Measurements from ENCODE around the gene SLC45A1. TPM values are rescaled to one million over a fixed set of nuclear protein-coding genes. Genes with fewer than 3 reads are reported as not detected.

SLC45A1 gene
- total RNA-seq, 2 experiments from 2014 or later: 0.32 to 0.44 TPM

DNA sequence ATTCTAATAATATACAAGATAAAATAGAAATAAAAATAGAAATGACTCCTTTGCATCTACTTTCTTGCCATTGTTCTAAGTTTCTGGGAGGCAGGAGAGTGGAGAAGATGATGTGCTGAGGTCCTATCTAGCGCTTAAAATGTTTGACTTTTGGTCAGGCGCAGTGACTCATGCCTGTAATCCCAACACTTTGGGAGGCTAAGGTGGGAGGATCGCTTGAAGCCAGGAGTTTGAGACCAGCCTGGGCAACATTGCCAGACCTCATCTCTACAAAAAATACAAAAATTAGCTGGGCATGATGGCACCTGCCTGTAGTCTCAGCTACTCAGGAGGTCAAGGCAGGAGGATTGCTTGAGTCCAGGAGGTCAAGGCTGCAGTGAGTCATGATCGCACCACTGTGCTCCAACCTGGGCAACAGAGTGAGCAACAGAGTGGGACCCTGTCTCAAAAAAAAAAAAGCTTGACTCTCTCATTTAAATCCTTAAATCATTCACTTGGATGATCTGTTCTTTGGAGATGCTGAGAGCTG, 24.2 kb upstream of the SLC45A1 start:
- no peaks in the 10 kb centered on the region for H3K9me3 Mint-ChIP-seq
- no peak overlapping the region for H3K4me3 Mint-ChIP-seq
- H3K27ac Mint-ChIP-seq: no peak overlapping the region
- no peaks in the 10 kb centered on the region for H3K4me1 Mint-ChIP-seq
- ChIA-PET CTCF (interaction anchor here (0.6 to 0.9 kb wide), 2 partner anchors 9 to 752 kb away, joined by 4 read pairs; no protein-coding TSS in a partner anchor), POLR2A (no interaction called here)
- no peaks in the 10 kb centered on the region for H3K36me3 Mint-ChIP-seq (ENCODE audit: low read depth)
- H3K27me3 Mint-ChIP-seq: peaks cover 2% of the 10 kb centered on the region
- DNase-seq: no peak

DNA sequence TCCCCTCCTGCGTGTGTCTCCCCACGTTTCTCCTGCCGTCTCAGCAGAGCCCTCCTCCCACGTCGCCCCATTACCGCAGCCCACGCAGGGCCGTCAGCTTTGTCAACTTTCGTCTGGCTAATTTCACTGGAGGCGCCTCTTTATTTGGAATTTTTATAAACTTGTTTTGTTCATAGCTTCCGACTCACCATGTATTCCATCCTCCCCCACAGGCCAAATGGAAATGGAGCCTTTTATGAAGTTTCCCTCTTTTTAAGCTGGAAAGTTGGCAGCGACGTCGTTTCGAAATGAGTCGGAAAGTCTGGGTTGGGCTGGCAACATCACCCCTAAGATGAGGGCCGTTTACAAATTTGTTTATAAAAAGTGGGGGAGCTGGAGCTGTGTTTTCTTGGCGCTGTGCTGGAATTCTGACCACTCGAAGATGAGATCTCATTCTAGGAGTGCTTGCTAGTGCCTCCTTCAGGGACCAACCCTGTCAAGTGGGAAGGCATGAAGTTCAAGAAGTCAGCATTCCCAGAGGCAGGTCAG, 23.7 kb upstream of the SLC45A1 start:
- peaks cover 2% of the 10 kb centered on the region for H3K27me3 Mint-ChIP-seq
- H3K9me3 Mint-ChIP-seq: no peaks in the 10 kb centered on the region
- no peak for DNase-seq
- no peaks in the 10 kb centered on the region for H3K4me1 Mint-ChIP-seq
- no peaks in the 10 kb centered on the region for H3K36me3 Mint-ChIP-seq (ENCODE audit: low read depth)
- ChIA-PET POLR2A (no interaction called here), CTCF (interaction anchor here (0.6 to 0.9 kb wide), 3 partner anchors 8 to 752 kb away, joined by 4 read pairs; no protein-coding TSS in a partner anchor)
- no peak overlapping the region for H3K27ac Mint-ChIP-seq
- no peak overlapping the region for H3K4me3 Mint-ChIP-seq

DNA sequence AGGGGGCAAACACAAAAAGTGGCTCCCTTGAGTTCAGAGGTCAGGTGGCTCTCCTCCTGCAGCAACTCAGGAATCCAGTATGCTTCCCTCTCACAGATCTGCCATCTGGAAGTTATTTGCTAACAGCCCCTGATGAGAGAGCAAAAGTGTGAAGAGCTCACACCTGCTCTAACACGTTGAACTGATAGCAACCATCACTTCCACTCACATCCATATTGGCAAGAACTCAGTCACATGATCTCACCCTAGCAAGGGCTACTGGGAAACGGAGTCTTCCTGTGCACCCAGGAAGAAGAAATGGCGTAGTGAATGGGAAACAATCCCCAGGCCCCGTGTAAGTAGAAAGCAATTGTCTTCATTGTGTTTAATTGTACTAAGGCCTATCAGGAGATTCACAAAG, 20.7 kb upstream of the SLC45A1 start:
- Mint-ChIP-seq H3K4me3 (no peak overlapping the region), H3K27me3 (peaks cover 2% of the 10 kb centered on the region), H3K4me1 (no peaks in the 10 kb centered on the region), H3K36me3 (ENCODE audit: low read depth) (no peaks in the 10 kb centered on the region), H3K27ac (no peak overlapping the region), H3K9me3 (no peaks in the 10 kb centered on the region)
- ChIA-PET POLR2A (no interaction called here), CTCF (interaction anchor here (0.7 kb wide), 1 partner anchor 280 kb away, joined by 3 read pairs; no protein-coding TSS in a partner anchor)
- DNase-seq: no peak

- Mint-ChIP-seq H3K27ac (no peak overlapping the region), H3K4me1 (no peaks in the 10 kb centered on the region), H3K27me3 (peaks cover 2% of the 10 kb centered on the region), H3K4me3 (no peak overlapping the region), H3K36me3 (ENCODE audit: low read depth) (no peaks in the 10 kb centered on the region), H3K9me3 (no peaks in the 10 kb centered on the region)
- CTCF ChIA-PET: no interaction called here
- POLR2A ChIA-PET: no interaction called here
- DNase-seq: no peak
Observed at GRCh38 chr1:8299963-8300362, 18.0 kb upstream of the SLC45A1 start.

DNA sequence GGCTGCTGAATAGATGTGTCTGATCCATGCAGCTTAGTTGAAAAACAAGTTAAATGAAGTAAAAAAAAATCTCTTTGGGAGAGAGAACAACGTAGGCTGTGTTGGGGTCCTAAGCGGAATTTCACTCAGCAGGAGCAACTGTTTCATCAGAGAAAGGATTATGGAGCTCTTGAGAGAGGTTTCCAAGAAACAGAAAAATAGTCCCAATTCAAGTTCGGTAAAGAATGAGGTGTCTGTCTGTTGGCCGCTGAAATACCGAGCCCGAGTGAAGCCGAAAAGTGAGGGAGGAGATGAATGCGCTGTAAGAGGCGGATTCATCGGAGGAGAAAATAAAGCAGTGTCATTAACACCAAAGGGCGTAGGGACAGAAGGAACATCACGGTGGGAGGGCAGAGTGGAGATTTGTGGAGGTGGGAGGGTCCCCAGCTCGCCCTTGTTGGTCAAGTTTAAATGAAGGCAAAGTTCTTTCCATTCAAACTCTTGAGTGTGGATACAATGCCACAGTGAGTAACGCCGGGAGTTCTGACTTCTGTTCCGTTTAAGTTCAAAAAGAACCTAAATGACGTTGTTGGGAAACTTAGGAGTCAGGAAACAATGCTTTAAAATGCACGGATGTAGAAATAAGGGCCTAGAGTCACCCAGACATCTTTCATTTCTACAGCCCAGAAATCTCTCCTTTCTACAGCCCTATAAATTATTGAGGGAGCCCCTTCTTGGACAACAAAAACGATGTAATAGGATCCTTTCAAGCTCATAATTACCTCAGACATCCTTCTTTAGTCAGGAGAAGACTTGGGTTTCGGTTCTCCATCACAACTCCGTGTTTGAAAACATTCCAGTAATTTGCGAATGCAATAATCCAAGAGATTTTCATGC, 15.6 kb upstream of the SLC45A1 start:
- Mint-ChIP-seq H3K36me3 (ENCODE audit: low read depth) (no peaks in the 10 kb centered on the region), H3K4me3 (no peak overlapping the region), H3K27me3 (peaks cover 2% of the 10 kb centered on the region), H3K4me1 (no peaks in the 10 kb centered on the region), H3K9me3 (no peaks in the 10 kb centered on the region), H3K27ac (no peak overlapping the region)
- ChIA-PET CTCF (interaction anchor here (0.6 to 2.7 kb wide), 6 partner anchors 8 to 319 kb away, joined by 3 to 16 read pairs (median 4); no protein-coding TSS in a partner anchor), POLR2A (no interaction called here)
- no peak for DNase-seq

- CTCF ChIA-PET: interaction anchor here (1.2 to 2.7 kb wide), 4 partner anchors 8 to 320 kb away, joined by 4 to 16 read pairs (median 4); no protein-coding TSS in a partner anchor
- no peak overlapping the region for H3K27ac Mint-ChIP-seq
Observed at GRCh38 chr1:8303141-8303540, 14.8 kb upstream of the SLC45A1 start.

DNA sequence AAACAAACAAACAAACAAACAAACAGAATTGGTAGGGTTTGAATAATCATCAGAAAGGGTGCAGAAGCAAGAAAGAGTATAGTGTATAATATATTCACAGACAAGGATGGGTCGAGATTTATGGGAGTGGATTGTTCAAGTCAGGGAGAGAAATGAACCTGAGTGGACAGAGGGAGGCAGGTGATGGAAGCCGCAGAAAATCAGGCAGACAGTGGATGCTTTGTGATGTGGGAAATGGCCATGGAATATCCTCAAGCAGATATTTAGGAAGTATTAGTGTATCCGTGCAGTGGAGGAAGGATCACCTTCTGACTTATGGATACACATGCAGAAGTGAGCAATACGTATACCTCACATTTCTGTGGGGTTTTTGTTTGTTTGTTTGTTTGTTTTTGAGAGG, 14.0 kb upstream of the SLC45A1 start:
- Mint-ChIP-seq H3K27me3 (peaks cover 2% of the 10 kb centered on the region), H3K27ac (no peak overlapping the region), H3K4me3 (no peak overlapping the region), H3K4me1 (no peaks in the 10 kb centered on the region), H3K36me3 (ENCODE audit: low read depth) (no peaks in the 10 kb centered on the region), H3K9me3 (no peaks in the 10 kb centered on the region)
- ChIA-PET CTCF (interaction anchor here (1.2 kb wide), 1 partner anchor 321 kb away, joined by 4 read pairs; no protein-coding TSS in a partner anchor), POLR2A (no interaction called here)
- DNase-seq: no peak

More at GRCh38 chr1:8303141-8303540, 14.8 kb upstream of the SLC45A1 start:
- no peak for DNase-seq
- POLR2A ChIA-PET: no interaction called here
- Mint-ChIP-seq H3K9me3 (no peaks in the 10 kb centered on the region), H3K4me3 (no peak overlapping the region), H3K27me3 (peaks cover 2% of the 10 kb centered on the region), H3K36me3 (ENCODE audit: low read depth) (no peaks in the 10 kb centered on the region), H3K4me1 (no peaks in the 10 kb centered on the region)

DNA sequence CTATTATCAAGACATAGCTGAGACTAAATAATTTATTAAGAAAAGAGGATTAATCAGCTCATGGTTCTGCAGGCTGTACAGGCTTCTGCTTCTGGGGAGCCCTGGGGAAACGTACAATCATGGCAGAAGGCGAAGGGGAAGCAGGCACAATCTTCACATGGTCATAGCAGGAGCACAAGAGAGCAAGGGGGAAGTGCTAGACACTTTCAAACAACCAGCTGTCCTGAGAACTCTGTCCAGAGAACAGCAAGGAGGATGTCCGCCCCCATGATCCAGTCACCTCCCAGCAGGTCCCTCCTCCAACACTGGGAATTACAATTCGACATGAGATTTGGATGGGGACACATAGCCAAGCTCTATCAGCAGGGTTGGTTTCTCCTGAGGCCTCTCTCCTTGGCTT, 10.3 kb upstream of the SLC45A1 start:
- POLR2A ChIA-PET: no interaction called here
- Mint-ChIP-seq H3K4me3 (no peak overlapping the region), H3K9me3 (no peaks in the 10 kb centered on the region), H3K27me3 (no peaks in the 10 kb centered on the region), H3K36me3 (ENCODE audit: low read depth) (no peaks in the 10 kb centered on the region), H3K4me1 (no peaks in the 10 kb centered on the region), H3K27ac (no peak overlapping the region)
- no peak for DNase-seq
- CTCF ChIA-PET: interaction anchor here (0.6 to 1.7 kb wide), 2 partner anchors 11 to 639 kb away, joined by 3 to 5 read pairs; partner anchors contain the start of gene SLC45A1

- Mint-ChIP-seq H3K4me1 (peaks cover 11% of the 10 kb centered on the region), H3K36me3 (ENCODE audit: low read depth) (no peaks in the 10 kb centered on the region), H3K4me3 (no peak overlapping the region), H3K27me3 (peaks cover 10% of the 10 kb centered on the region), H3K9me3 (no peaks in the 10 kb centered on the region), H3K27ac (no peak overlapping the region)
- DNase-seq: no peak
- ChIA-PET POLR2A (no interaction called here), CTCF (interaction anchor here (0.6 to 1.4 kb wide), 6 partner anchors 8 to 541 kb away, joined by 3 to 5 read pairs (median 3); no protein-coding TSS in a partner anchor)
Observed at GRCh38 chr1:8311068-8311718, 6.7 kb upstream of the SLC45A1 start.

GRCh38 chr1:8312235-8313218, 5.4 kb upstream of the SLC45A1 start:
- peaks cover 11% of the 10 kb centered on the region for H3K4me1 Mint-ChIP-seq
- no peaks in the 10 kb centered on the region for H3K36me3 Mint-ChIP-seq (ENCODE audit: low read depth)
- POLR2A ChIA-PET: no interaction called here

DNA sequence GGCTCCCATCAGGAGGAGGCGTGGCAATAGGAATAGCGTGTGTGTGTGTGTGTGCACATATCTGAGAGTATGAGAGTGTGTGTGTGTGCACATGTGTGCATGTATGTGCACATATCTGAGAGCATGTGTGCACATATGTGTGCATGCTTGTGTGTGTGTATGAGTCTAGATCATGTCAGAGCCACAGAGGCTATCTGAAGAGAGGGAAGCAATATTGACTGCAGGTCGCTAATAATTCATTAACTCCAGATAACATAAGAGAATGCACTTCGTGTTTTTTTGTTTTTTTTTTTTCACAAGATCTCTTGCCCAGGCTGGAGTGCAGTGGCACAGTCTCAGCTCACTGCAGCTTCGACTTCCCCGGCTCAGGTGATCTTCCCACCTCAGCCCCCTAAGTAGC, 4.7 kb upstream of the SLC45A1 start:
- H3K4me1 Mint-ChIP-seq: peaks cover 13% of the 10 kb centered on the region
- ChIA-PET CTCF (interaction anchor here (2.2 to 4.3 kb wide), 2 partner anchors 11 to 298 kb away, joined by 10 to 16 read pairs; no protein-coding TSS in a partner anchor), POLR2A (no interaction called here)
- no peak overlapping the region for H3K4me3 Mint-ChIP-seq
- H3K36me3 Mint-ChIP-seq (ENCODE audit: low read depth): no peaks in the 10 kb centered on the region
- H3K27ac Mint-ChIP-seq: no peak overlapping the region
- no peaks in the 10 kb centered on the region for H3K9me3 Mint-ChIP-seq
- peaks cover 16% of the 10 kb centered on the region for H3K27me3 Mint-ChIP-seq
- DNase-seq: no peak

More at GRCh38 chr1:8312235-8313218, 5.4 kb upstream of the SLC45A1 start:
- H3K27me3 Mint-ChIP-seq: peaks cover 16% of the 10 kb centered on the region
- H3K9me3 Mint-ChIP-seq: no peaks in the 10 kb centered on the region
- H3K4me3 Mint-ChIP-seq: no peak overlapping the region
- no peak overlapping the region for H3K27ac Mint-ChIP-seq
- DNase-seq: no peak
- CTCF ChIA-PET: interaction anchor here (0.6 to 4.3 kb wide), 5 partner anchors 10 to 540 kb away, joined by 3 to 16 read pairs (median 3); no protein-coding TSS in a partner anchor
